Ovary (tissue), 3 donors: ENCODE measurements around the gene PTPRK.

ENCODE experiments used
- CTCF ChIP-seq, 3 donors: fragments of 450-650 bp in 2 of 3; fragments of 200-600 bp in 1 of 3; IDR thresholded peaks; one replicate each; pipeline versions ENCODE4 v1.5.1 to v1.8.0; 2016 to 2022; ENCODE audit warnings: antibody characterized with exemption in 3 of 3, mild to moderate bottlenecking in 1 of 3
- EP300 ChIP-seq: sonication (generic); formaldehyde crosslinking; IDR thresholded peaks from one replicate; pipeline ENCODE4 v1.6.1; 2017; ENCODE audit warnings: antibody characterized with exemption
- POLR2A ChIP-seq: fragments of 450-650 bp; IDR thresholded peaks from one replicate; pipeline ENCODE4 v1.6.1; 2017; ENCODE audit warnings: antibody characterized with exemption, mild to moderate bottlenecking, moderate library complexity
- donor health status: DM: no; HTN: no; CAD: no.

- TF ChIP-seq CTCF (IDR thresholded peaks at IDR 0.05) (no peak), POLR2A (no peak), EP300 (no peak)
Measured at GRCh38 chr6:128557081-128557480, 36.7 kb upstream of the PTPRK start.
